Measurements from ENCODE around the gene C1orf52. TPM values are rescaled to one million over a fixed set of nuclear protein-coding genes. Genes with fewer than 3 reads are reported as not detected.

C1orf52 gene
- total and polyA plus RNA-seq, 2 of the 13 experiments (the other 11 are each of a cell fraction or from before 2014, with no cell fraction given): 19.4 to 27.4 TPM

- H3K4me1 ChIP-seq (ENCODE audit: insufficient read depth, low read length): peaks cover 10% of the 10 kb centered on the region
- H3K27me3 ChIP-seq (ENCODE audit: control insufficient read depth in 1 of 2, insufficient read depth in 2 of 2, low read length in 2 of 2): no peaks in the 10 kb centered on the region
- H3K79me2 ChIP-seq (ENCODE audit: insufficient read depth, low read length): no peaks in the 10 kb centered on the region
- H3K9me3 ChIP-seq (ENCODE audit: low read length): no peaks in the 10 kb centered on the region
- TF ChIP-seq ZBTB3 (CRISPR knock-in tag; IDR thresholded peaks at IDR 0.05; ENCODE audit: borderline replicate concordance, low read depth) (no peak), ZFP36L1 (CRISPR knock-in tag; IDR thresholded peaks at IDR 0.05) (no peak), STAG1 (CRISPR knock-in tag; IDR thresholded peaks at IDR 0.05) (no peak), ZBTB43 (CRISPR knock-in tag; conservative IDR thresholded peaks at IDR 0.05) (no peak), ZNF607 (CRISPR knock-in tag; IDR thresholded peaks at IDR 0.05; ENCODE audit: borderline replicate concordance) (no peak), HINFP (CRISPR knock-in tag; IDR thresholded peaks at IDR 0.05; ENCODE audit: low read depth) (no peak), CENPBD1 (CRISPR knock-in tag; IDR thresholded peaks at IDR 0.05; ENCODE audit: borderline replicate concordance, low read depth) (no peak), ZNF251 (CRISPR knock-in tag; IDR thresholded peaks at IDR 0.05) (no peak)
- TF ChIP-seq, protein P1, sequence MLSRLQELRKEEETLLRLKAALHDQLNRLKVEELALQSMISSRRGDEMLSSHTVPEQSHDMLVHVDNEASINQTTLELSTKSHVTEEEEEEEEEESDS (CRISPR knock-in tag; IDR thresholded peaks at IDR 0.05; ENCODE audit: borderline replicate concordance): no peak
- H3K4me2 ChIP-seq (ENCODE audit: low read depth, low read length): no peak overlapping the region
- no peak for ATAC-seq
- POLR2A ChIA-PET: no interaction called here
- intact Hi-C loops (cut with micrococcal nuclease; ENCODE audit: unreplicated experiment): no loop called here
- CTCF ChIA-PET (ENCODE audit: low intra/inter-chr PET ratio, low total read pairs): no interaction called here
- no peak overlapping the region for H3K4me3 ChIP-seq (replicated peaks in 1 of 3; ENCODE audit: insufficient read depth in 1 of 3, low read depth in 2 of 3, low read length in 3 of 3)
- no peaks in the 10 kb centered on the region for H3K36me3 ChIP-seq (replicated peaks in 1 of 2; ENCODE audit: control insufficient read depth in 1 of 2, insufficient read depth in 2 of 2, low read length in 2 of 2)
- H3K9ac ChIP-seq (ENCODE audit: insufficient read depth, low read depth, low read length): no peak overlapping the region
- no TSS peak for BruUV-seq (replicated peaks)
- no peak overlapping the region for H2AFZ ChIP-seq (ENCODE audit: low read length)
- FAIRE-seq: no peak
- in situ Hi-C loops (cut with HindIII; ENCODE audit: extremely low pct_ligation_motif_present, low pct_unique_long_range_greater_than_20kb): no loop called here
- H3K27ac ChIP-seq (ENCODE audit: extremely low read length, insufficient read depth, low read length): no peak overlapping the region
- DNase-seq (ENCODE audit: low spot score): no peak
- H4K20me1 ChIP-seq (ENCODE audit: insufficient read depth, low read length): no peaks in the 10 kb centered on the region
These were observed 35.2 kb downstream of the C1orf52 start for GRCh38 chr1:85224295-85224694.

All from HepG2 (cell line).